Hematopoietic multipotent progenitor cell treated with erythropoietin and hydrocortisone succinate and interleukin-3 and kit ligand, for 8 days (in vitro differentiated cells): ENCODE measurements around the gene HS3ST6.
A peak's percentile ranks its signal among the peaks of the same experiment; 100 is the strongest.

Experiments used
- DNase-seq: peaks from one replicate; pipeline ENCODE4 v3.0.0-alpha.2; 2015

The HS3ST6 gene

GRCh38 chr16:1874854-1875253, 43.4 kb downstream of the HS3ST6 start:
- no peak for DNase-seq

- peak; percentile 52 for DNase-seq
Observed at GRCh38 chr16:1871974-1872635, 46.1 kb downstream of the HS3ST6 start, which contains the start of gene MEIOB. TSS of gene MEIOB (minus strand) at chr16:1872164. CDS start at chr16:1868175, 3,989 bp downstream.

GRCh38 chr16:1870365-1871082, 47.7 kb downstream of the HS3ST6 start:
- DNase-seq = no peak

- DNase-seq = no peak
Observed at GRCh38 chr16:1865902-1866690, 52.1 kb downstream of the HS3ST6 start.

- DNase-seq = peak; percentile 63
Observed at GRCh38 chr16:1863681-1864460, 54.3 kb downstream of the HS3ST6 start.

GRCh38 chr16:1862394-1862793, 55.8 kb downstream of the HS3ST6 start:
- no peak for DNase-seq

- no peak for DNase-seq
Observed at GRCh38 chr16:1861730-1862129, 56.5 kb downstream of the HS3ST6 start.
